OCI-LY7 (cell line): Measurements from ENCODE around the gene AKT3.

Source experiments
- EZH2phosphoT487 ChIP-seq: fragments of 200-600 bp; sonication (generic); IDR thresholded peaks from 2 replicates; pipeline ENCODE4 v1.6.1; 2018; ENCODE audit warnings: low read depth, borderline replicate concordance, mild to moderate bottlenecking, mixed run types, antibody characterized with exemption, low read length, moderate library complexity, mixed read lengths
- TF ChIP-seq, protein P1 (sequence below): fragments of 200-600 bp; sonication (generic); conservative IDR thresholded peaks from 2 replicates; pipeline ENCODE4 v1.5.1; 2014; ENCODE audit warnings: mild to moderate bottlenecking, antibody characterized with exemption, low read length, moderate library complexity, mixed read lengths

DNA sequence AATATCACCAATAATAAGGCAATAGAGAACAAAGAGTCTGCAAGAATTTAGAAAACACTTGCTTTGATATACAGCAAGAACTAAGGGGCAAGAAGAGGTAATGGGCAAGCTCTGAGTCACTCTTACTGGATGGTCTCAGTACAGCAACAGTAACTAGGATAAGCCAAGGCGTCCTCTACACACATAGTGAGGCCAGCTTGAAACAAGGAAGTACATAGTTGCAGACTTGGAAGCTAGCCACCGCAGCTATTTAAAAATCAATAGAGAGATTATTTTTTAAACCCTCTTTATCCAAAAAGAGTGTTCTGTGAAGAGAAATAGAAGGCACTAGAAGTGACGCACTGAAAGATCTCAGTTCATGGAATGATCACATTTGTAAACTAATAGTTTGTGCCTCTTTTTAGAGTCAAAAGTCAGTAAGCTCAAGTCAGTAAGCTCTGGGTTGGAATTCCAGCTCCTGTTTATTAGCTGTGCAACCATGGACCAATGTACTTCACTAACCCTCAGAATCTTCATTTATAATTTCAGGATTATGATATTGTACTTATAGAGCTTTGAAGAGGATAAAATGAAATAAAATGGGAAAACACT, 118.6 kb downstream of the AKT3 start:
- TF ChIP-seq, protein P1, sequence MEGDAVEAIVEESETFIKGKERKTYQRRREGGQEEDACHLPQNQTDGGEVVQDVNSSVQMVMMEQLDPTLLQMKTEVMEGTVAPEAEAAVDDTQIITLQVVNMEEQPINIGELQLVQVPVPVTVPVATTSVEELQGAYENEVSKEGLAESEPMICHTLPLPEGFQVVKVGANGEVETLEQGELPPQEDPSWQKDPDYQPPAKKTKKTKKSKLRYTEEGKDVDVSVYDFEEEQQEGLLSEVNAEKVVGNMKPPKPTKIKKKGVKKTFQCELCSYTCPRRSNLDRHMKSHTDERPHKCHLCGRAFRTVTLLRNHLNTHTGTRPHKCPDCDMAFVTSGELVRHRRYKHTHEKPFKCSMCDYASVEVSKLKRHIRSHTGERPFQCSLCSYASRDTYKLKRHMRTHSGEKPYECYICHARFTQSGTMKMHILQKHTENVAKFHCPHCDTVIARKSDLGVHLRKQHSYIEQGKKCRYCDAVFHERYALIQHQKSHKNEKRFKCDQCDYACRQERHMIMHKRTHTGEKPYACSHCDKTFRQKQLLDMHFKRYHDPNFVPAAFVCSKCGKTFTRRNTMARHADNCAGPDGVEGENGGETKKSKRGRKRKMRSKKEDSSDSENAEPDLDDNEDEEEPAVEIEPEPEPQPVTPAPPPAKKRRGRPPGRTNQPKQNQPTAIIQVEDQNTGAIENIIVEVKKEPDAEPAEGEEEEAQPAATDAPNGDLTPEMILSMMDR: no peak
- TF ChIP-seq EZH2phosphoT487: no peak
